Activated CD4-positive, alpha-beta T cell treated with anti-CD3 and anti-CD28 coated beads, Interleukin-2, amount 10 ng/mL, durations not matched to agents 24 days and 14 days (primary cell): ENCODE results near the gene BCAS1. TPM values are rescaled to one million over a fixed set of nuclear protein-coding genes. Genes with fewer than 3 reads are reported as not detected.

Experiments
- DNase-seq: peaks from one replicate; pipeline ENCODE4 v3.0.0; 2022
- H3K27ac Mint-ChIP-seq: one replicate; pipeline ENCODE4 v1.8.0; 2022; ENCODE audit warnings: mild to moderate bottlenecking, mixed read lengths
- H3K27me3 Mint-ChIP-seq: one replicate; pipeline ENCODE4 v1.8.0; 2022; ENCODE audit warnings: mixed read lengths
- H3K36me3 Mint-ChIP-seq: one replicate; pipeline ENCODE4 v1.8.0; 2022; ENCODE audit warnings: low read depth, mild to moderate bottlenecking, mixed read lengths
- H3K4me1 Mint-ChIP-seq: one replicate; pipeline ENCODE4 v1.8.0; 2021; ENCODE audit warnings: mixed read lengths
- H3K4me3 Mint-ChIP-seq: one replicate; pipeline ENCODE4 v1.8.0; 2022; ENCODE audit warnings: mild to moderate bottlenecking, moderate library complexity, mixed read lengths
- H3K9me3 Mint-ChIP-seq: one replicate; pipeline ENCODE4 v1.8.0; 2021; ENCODE audit warnings: mixed read lengths
- intact Hi-C: fragments of 100-400 bp; cut with micrococcal nuclease; formaldehyde crosslinking; loops from one replicate; pipeline ENCODE4 v1.15.1; 2023
- total RNA-seq: library from RNA; stranded (reverse); gene quantifications from 2 replicates; pipeline ENCODE4 v1.2.3, GENCODE V29; 2022

The BCAS1 gene
- total RNA-seq, 1 donor from 2014 or later, result not detected

DNA sequence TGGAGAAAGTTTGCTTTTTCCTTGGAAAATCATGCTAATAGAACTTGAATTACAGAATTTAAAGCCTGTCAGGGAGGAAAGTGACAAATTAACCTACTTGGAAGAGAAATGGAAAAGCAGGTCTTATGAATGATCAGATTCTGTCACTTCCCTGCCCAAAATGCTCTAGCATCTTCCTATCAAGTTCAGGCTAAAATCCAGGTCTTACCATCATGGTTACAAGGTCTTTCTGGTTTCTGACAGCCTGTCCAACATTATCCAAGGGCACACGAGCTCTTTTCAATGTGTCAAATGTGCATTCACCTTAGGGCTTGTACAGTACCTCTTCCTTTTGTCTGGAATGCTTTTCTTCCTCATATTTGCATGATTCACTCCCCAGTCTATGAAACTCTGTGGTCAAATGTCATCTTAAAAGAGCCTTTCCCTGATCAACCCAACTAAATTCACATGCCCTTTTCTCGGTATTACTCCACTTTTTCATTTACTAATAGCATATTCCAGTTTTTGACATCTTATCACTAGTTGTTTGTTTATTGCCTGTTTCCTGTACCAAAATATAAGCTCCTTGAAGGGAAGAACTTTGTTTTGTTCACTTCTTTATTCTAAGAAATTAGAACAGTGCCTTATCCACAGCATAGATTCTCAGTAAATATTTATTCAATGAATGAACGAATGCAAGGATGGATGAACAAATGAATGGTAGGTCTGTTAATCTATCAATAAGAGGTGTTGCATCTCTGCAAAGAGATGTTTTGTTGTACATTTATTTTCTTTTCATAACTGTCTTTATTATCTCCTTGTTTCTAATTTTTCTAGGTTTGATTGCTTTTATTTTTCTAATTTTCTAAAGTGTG, 139.5 kb downstream of the BCAS1 start:
- peaks cover 42% of the 10 kb centered on the region for H3K4me1 Mint-ChIP-seq
- H3K27ac Mint-ChIP-seq, result peak overlapping the region; percentile 57
- no peaks in the 10 kb centered on the region for H3K36me3 Mint-ChIP-seq
- no peaks in the 10 kb centered on the region for H3K27me3 Mint-ChIP-seq
- H3K4me3 Mint-ChIP-seq, result no peak overlapping the region
- no peak for DNase-seq
- no peaks in the 10 kb centered on the region for H3K9me3 Mint-ChIP-seq
- intact Hi-C loops, result loop anchor here (5.0 to 10.0 kb wide), 3 partner anchors 716 to 1739 kb away; partner anchors contain the start of gene ZFP64

DNA sequence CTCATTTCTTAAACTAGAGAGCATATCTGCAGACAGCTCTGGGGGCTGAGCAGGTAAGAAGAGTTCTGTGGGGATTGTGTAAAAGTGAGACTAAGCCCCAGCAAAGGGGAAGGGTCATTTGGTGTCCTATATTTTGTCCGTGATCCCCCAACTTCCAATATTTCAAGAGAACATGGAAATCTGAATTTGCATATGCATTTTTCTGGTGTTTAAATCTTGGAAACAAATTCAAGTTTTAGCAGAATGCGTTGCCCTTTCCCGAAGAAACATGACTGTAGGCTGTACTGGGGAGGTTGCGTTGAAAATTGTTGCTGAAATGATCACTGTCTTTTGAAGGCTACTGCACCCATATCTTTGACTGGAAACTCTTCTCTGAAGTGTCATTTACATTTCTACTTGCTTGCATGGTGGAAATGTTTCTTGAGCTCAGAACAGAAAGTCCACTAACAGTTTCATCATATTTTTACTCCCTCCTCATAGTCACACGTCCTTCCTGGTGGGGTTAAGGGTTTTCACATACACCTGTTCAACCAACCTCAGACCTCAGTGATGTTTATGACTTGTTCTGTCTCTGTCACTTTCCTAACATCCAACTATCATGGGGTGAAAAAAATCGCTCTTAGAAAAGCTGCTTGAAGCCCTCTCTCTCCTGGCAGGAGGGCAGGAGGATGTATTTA, 140.3 kb downstream of the BCAS1 start:
- no peaks in the 10 kb centered on the region for H3K9me3 Mint-ChIP-seq
- intact Hi-C loops, result loop anchor here (5.0 to 10.0 kb wide), 3 partner anchors 715 to 1738 kb away; partner anchors contain the start of gene ZFP64
- H3K27me3 Mint-ChIP-seq, result no peaks in the 10 kb centered on the region
- DNase-seq, result no peak
- H3K36me3 Mint-ChIP-seq, result no peaks in the 10 kb centered on the region
- peak overlapping the region; percentile 35 for H3K27ac Mint-ChIP-seq
- peaks cover 37% of the 10 kb centered on the region for H3K4me1 Mint-ChIP-seq
- no peak overlapping the region for H3K4me3 Mint-ChIP-seq

DNA sequence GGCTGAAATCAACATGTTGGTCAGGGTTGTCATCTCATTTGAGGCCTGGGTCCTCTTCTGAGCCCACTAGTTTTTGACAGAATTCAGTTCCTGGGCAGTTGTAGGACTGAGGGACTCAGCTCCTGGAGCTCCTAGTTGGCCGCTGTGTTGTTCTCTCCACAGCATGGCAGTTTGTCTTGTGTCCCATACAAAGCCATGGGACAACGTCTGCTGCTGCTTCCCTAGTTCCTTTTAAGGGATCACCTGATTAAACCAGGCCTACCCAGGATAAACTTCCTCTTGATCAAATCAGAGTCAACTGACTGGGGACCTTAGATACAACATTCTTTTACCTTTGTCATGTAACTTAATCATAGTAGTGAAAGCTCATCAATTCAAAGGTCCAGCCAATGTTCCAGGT, 141.0 kb downstream of the BCAS1 start:
- H3K27ac Mint-ChIP-seq, result no peak overlapping the region
- peaks cover 30% of the 10 kb centered on the region for H3K4me1 Mint-ChIP-seq
- H3K9me3 Mint-ChIP-seq, result no peaks in the 10 kb centered on the region
- no peak overlapping the region for H3K4me3 Mint-ChIP-seq
- H3K36me3 Mint-ChIP-seq, result no peaks in the 10 kb centered on the region
- DNase-seq, result no peak
- H3K27me3 Mint-ChIP-seq, result no peaks in the 10 kb centered on the region
- intact Hi-C loops, result no loop called here

DNA sequence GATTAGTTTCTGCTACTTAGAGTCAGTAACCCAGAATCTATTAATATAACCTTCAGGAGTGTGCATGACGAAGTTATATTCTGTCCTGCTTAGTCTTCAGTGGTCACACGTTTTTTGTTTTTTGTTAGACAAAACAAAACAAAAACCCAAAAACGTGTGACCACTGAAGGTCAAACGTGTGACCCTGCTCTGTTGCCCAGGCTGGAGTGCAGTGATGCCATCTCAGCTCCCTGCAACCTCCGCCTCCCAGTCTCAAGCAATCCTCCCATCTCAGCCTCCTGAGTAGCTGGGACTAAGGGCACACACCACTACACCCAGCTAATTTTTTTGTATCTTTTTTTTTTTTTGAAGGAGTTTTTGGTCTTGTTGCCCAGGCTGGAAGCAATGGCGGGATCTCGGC, 142.4 kb downstream of the BCAS1 start:
- Mint-ChIP-seq H3K4me1 (peaks cover 25% of the 10 kb centered on the region), H3K4me3 (no peak overlapping the region), H3K9me3 (no peaks in the 10 kb centered on the region), H3K27ac (no peak overlapping the region), H3K27me3 (no peaks in the 10 kb centered on the region), H3K36me3 (no peaks in the 10 kb centered on the region)
- intact Hi-C loops, result no loop called here
- no peak for DNase-seq

DNA sequence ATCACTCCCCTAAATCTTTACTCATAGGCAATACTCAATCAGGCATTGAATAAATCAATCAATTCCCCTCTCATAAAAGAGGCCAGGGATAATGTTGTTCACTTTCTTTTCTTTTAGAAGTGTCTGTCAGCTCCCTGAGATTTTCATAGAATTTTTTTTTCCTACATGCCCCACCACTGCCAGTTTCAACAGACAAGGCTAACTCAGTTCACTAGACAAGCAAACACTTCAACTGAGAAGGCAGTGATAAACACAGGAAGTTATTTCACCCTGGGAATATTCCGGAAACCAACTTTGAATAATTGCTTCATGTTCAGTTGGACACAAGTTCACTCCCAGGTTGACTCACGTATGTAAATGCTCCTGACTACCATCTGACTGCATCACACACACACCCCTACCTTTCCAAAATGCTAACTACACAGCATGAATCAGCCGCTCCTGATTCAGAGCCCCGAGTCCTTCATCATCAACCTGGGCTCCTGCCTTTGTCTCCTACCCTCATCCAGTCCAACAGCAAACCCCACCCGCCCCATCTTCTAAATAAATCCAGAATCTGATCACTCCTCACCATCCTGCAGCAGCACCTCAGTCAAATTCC, 143.9 kb downstream of the BCAS1 start:
- intact Hi-C loops, result loop anchor here (1.0 kb wide), 1 partner anchor 10 kb away; no protein-coding TSS in a partner anchor
- Mint-ChIP-seq H3K4me3 (peak overlapping the region; percentile 42), H3K9me3 (no peaks in the 10 kb centered on the region), H3K27me3 (no peaks in the 10 kb centered on the region), H3K27ac (peak overlapping the region; percentile 82), H3K36me3 (no peaks in the 10 kb centered on the region), H3K4me1 (peaks cover 28% of the 10 kb centered on the region)
- DNase-seq, result no peak

DNA sequence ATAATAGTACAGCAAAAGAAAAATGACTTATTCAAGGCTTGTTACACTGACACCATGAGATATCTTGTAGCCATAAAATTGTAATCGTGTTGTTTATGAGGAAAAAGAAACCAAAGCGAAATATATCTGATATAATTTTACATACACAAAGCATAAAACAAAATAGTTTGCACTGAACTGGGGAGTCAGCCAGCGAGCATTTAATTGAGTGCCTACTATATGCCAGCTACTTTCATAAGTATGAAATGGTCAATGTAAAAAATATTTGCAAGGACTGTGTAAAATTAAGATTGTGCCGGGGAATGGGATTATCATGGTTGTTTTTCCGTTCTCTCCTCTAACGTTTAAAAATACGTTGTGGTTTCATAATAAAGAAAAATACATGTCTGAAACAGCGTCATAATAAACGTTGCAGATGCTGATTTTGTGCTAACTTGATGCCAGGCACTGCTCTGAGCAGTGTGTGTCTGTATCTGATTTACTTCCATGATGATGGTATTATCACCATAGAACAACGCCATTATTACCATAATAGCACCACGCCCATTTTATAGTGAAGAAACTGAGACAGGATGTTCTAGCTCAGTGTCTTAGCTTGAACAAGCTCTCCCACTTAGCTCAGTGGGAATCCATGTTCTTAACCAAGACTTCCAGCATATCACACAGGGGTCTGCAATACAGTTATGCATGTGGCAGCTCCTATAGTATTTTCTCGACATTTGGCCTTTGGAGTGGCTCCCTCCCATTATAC, 144.6 kb downstream of the BCAS1 start:
- Mint-ChIP-seq H3K27ac (peak overlapping the region; percentile 82), H3K4me3 (no peak overlapping the region)
- intact Hi-C loops, result loop anchor here (1.0 kb wide), 1 partner anchor 10 kb away; no protein-coding TSS in a partner anchor

DNA sequence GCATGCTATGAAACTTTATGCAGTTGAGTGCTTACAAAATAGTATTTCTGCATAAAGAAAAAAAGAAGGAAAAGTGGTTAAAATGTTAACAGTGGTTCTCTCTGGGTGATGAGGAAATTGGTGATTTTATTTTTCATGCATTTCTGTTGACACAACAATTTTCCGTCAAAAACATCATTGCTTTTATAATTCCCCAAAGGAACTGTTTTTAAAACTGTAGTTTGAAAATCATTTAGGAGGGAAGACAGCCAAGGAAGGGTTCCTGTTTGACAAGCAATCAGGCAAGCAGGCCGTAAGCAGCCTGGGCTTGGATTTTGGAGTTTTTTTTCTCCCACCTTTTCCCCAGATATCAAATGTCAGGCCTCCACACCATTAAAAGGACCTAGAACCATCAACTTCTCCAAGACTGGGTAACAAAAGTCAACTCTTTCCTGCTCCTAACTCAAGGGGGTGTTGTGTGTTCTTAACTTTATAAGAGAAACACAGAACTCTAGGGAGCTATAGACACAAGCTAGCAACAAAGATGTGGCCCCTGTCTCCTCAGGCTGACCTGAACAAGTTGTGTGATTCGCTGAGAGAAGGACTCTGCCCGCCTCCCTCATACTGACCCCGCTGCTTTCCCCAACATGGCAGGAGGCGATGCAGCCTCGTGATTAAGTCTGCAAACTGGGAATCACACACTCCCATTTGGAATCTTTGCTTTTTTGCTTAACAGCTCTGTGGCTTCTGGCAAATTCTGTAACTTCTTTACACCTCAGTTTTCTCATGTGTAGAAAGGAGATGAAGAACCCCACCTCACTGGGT, 146.6 kb downstream of the BCAS1 start:
- Mint-ChIP-seq H3K9me3 (no peaks in the 10 kb centered on the region), H3K4me3 (no peak overlapping the region), H3K27me3 (peaks cover 2% of the 10 kb centered on the region), H3K36me3 (no peaks in the 10 kb centered on the region), H3K27ac (no peak overlapping the region), H3K4me1 (peaks cover 17% of the 10 kb centered on the region)
- intact Hi-C loops, result no loop called here
- no peak for DNase-seq

More for the DNA sequence above, 144.6 kb downstream of the BCAS1 start:
- Mint-ChIP-seq H3K4me1 (peaks cover 25% of the 10 kb centered on the region), H3K36me3 (no peaks in the 10 kb centered on the region), H3K27me3 (peaks cover 2% of the 10 kb centered on the region), H3K9me3 (no peaks in the 10 kb centered on the region)
- no peak for DNase-seq

DNA sequence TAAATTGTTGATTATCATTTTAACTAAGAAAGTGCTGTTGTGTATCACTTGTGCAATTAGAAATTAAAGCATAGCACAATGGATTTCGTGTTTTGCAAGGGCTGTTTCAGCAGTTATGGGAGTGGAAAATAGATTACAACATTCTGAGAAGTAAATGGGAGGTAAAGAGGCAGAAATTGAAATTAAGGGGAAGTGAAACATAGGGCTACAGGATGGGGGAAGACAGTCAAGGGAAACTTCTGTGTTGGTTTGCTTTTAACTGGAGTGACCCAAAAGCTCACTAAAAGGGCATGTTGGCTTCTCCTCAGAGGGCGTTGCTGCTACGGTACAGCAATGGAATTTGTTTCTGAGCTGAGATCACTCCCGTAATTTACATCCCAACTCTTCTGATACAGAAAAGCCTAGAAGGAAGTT, 147.5 kb downstream of the BCAS1 start:
- Mint-ChIP-seq H3K4me3 (no peak overlapping the region), H3K27ac (no peak overlapping the region), H3K9me3 (no peaks in the 10 kb centered on the region), H3K27me3 (peaks cover 2% of the 10 kb centered on the region), H3K4me1 (peaks cover 17% of the 10 kb centered on the region), H3K36me3 (no peaks in the 10 kb centered on the region)
- intact Hi-C loops, result no loop called here
- no peak for DNase-seq

DNA sequence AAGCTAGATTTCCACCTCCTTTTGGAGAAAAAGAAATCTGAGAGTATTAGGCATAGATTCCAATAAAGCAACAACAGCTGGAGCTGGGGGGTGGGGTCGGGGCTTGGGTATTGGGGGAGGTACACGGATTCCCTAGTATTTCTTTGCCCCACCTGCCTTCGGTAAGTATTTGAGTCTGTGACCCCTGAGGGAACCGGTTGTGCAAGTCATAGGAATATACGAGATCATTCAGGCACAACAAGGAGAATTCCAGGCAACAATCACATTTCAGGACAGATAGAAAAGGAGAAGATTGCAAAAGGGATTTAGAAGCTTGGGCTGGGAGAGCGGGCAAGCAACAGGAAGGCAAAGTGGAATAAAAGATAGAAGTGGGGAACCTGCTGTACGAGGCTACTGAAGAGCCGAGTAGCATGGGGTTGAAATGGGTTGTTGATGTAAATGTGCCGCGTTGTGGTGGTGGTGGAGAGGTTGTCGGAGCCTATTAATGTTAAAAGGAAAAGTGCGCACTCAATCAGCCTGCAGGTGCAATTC, 148.9 kb downstream of the BCAS1 start:
- Mint-ChIP-seq H3K27me3 (peaks cover 2% of the 10 kb centered on the region), H3K27ac (no peak overlapping the region), H3K9me3 (no peaks in the 10 kb centered on the region), H3K4me3 (no peak overlapping the region), H3K36me3 (no peaks in the 10 kb centered on the region), H3K4me1 (peaks cover 23% of the 10 kb centered on the region)
- DNase-seq, result no peak
- intact Hi-C loops, result no loop called here

DNA sequence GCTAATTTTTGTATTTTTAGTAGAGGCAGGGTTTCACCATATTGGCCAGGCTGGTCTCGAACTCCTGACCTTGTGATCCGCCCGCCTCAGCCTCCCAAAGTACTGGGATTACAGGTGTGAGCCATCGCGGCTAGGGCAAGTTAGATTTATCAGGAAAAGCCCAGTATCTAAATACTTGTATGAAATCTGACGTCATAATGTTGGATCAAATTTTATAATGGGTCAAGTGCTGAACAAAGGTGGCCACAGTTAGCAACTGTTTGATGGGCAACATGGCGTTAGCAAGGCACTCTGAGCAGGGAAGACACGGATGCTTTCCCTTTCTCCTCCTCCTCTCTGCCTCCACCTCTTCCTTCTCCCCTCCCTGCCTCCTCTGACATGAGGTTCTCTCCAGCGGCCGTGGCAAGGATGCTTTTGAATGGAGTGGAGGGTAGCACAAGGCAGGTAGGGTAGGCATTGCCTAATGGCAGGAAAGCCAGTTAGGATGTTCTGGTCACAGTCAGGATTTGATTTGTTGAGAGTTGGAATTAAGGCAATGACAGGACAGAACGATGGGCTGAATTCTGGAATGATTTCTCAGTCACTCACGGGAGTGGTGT, 149.6 kb downstream of the BCAS1 start:
- Mint-ChIP-seq H3K36me3 (no peaks in the 10 kb centered on the region), H3K27me3 (peaks cover 2% of the 10 kb centered on the region), H3K4me1 (peaks cover 21% of the 10 kb centered on the region), H3K9me3 (no peaks in the 10 kb centered on the region), H3K27ac (no peak overlapping the region), H3K4me3 (no peak overlapping the region)
- intact Hi-C loops, result no loop called here
- no peak for DNase-seq

DNA sequence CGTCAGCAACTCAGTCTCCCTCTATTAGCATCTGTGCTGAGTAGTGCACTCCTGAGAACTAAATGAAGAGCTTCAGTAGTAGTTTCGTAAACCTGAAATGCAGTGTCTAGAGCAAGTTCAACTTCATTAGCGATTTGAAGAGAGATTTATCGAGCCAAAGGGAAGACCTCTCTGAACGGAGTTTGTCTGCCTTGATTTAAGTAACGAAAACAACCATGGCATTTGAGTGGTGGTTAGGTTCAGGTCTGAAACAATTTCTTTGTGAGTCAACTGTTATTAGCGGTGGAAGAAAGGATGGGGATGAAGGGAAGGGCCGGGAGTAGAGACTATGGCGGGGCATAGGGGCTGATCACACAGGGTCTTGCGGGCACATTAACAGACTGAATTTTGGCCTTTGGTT, 150.5 kb downstream of the BCAS1 start:
- H3K27me3 Mint-ChIP-seq, result peaks cover 2% of the 10 kb centered on the region
- no peaks in the 10 kb centered on the region for H3K36me3 Mint-ChIP-seq
- H3K9me3 Mint-ChIP-seq, result no peaks in the 10 kb centered on the region
- intact Hi-C loops, result loop anchor here (5.0 kb wide), 2 partner anchors 168 to 263 kb away; no protein-coding TSS in a partner anchor
- no peak overlapping the region for H3K27ac Mint-ChIP-seq
- DNase-seq, result no peak
- H3K4me1 Mint-ChIP-seq, result peaks cover 29% of the 10 kb centered on the region
- H3K4me3 Mint-ChIP-seq, result no peak overlapping the region

DNA sequence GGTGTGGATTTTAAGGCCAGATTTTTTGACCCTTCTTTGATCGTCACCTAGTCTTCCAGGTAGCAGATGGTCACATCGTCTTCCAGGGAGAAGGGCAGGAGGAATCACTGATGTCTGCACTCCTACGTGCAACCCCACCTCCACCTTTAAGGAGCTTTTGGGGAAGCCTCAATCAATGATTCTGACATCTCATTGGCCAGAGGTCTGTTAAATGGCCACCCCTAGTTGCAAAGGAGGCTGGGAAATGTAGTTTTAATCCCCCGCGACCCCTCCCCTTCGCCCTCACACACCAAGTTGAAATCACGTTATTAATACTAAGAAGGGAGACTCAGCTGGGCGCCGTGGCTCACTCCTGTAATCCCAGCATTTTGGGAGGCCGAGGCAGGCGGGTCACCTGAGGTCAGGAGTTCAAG, 151.4 kb downstream of the BCAS1 start:
- DNase-seq, result no peak
- intact Hi-C loops, result loop anchor here (5.0 kb wide), 2 partner anchors 167 to 262 kb away; no protein-coding TSS in a partner anchor
- H3K9me3 Mint-ChIP-seq, result no peaks in the 10 kb centered on the region
- peaks cover 2% of the 10 kb centered on the region for H3K27me3 Mint-ChIP-seq
- H3K36me3 Mint-ChIP-seq, result no peaks in the 10 kb centered on the region
- H3K4me1 Mint-ChIP-seq, result peaks cover 37% of the 10 kb centered on the region
- H3K27ac Mint-ChIP-seq, result no peak overlapping the region
- no peak overlapping the region for H3K4me3 Mint-ChIP-seq
